GM18508 (cell line): ENCODE data around the gene CD6.
"Not testable (repeated sequence)": the region's sequence is repeated elsewhere in the genome, so short reads cannot be mapped to it uniquely, and the experiment has no call there.

Source experiments
- ATAC-seq: cut with Tn5 transposase; IDR thresholded peaks from one replicate; pipeline ENCODE4 v1.9.1; 2021; ENCODE audit warnings: moderate number of reproducible peaks; ENCODE audit not compliant: insufficient read depth, unreplicated experiment

Gene CD6

DNA sequence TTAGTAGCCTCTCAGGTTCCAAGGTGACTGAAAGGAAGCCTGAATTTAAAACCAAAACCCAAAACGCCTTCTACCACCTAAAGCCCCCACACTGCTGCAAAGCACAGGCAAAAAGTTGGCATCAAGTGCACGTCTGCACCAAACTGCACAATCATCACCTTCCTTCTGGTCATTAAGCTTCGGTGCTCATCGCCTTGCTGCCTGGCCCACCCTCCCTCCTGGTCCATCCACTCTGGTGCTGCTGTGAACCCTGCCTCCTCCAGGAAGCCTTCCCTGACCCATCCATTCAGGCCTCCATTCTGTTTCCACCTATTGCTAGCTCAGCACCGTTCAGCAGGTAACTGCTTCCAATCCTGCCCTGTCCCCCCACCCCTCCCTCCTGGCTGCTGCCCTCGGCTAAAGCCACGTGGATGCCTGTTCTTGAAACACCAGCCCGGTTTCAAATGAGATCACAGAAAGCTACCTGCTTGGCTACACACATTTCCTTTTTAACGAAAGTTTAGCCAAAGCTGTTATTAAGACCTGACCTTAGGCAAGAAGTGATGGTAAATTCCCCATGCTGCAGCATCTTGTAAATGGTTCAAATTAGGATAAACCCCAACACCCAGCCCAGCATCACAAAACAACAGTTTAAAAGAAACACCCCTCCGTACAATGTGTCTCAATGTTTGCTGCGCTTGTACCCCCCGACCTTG, 77.0 kb downstream of the CD6 start:
- ATAC-seq = no peak

GRCh38 chr11:61049063-61049377, 77.5 kb downstream of the CD6 start:
- ATAC-seq = no peak

- ATAC-seq = no peak
Observed at GRCh38 chr11:61049859-61050258, 78.4 kb downstream of the CD6 start.

DNA sequence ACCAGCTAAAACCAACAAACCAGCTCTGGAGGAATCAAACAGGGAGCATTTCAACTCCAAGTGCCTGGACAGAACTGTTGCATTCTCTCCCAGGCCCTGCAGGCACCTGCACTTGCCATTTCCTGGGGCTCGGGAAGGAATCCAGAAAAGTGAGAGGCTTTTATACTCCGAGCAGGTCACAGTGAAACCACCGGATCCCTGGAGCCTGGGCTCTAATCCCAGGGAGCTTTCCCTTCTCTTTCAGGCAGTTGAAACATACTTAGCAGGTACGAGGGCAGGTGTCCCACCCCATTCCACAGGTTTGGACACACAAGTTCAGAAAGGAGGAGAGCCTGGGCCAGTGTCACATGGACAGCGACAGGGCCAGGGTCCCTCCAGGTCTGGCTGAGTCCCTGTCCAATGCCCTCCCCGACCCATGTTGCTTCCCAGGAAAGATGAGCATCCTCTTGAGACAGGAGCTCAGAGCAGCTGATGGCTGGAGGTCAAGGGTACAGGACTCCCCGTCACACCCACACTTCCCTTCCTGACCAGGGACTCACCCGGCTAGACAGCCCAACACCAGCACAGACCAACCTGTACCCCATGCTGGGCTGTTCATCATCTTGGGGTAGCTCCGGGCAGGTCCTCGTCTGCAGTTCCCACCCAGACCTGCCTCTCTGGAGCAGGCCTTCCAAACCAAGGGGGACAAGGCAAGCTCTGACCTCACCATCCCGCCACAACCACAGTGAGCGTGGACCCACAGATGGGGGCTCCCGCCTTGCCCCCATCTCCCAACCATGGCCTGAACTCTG, 80.9 kb downstream of the CD6 start:
- ATAC-seq = no peak

DNA sequence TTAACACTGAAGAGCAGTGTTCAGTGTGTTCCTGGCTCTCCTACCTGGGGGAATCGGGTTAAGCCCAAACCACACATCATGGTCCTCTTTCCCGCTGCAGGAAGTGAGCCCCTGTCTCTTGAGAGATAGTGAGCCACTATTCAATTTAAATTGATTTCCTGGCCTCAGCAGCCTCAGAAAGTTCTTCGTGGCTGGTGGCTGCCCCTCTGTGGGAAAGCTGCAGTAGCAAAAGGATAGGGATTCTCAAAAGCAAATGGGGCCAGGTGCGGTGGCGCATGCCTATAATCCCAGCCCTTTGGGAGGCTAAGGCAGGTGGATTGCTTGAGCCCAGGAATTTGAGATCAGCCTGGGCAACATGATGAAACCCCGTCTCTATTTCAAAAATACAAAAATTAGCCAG, 81.7 kb downstream of the CD6 start:
- no peak for ATAC-seq

DNA sequence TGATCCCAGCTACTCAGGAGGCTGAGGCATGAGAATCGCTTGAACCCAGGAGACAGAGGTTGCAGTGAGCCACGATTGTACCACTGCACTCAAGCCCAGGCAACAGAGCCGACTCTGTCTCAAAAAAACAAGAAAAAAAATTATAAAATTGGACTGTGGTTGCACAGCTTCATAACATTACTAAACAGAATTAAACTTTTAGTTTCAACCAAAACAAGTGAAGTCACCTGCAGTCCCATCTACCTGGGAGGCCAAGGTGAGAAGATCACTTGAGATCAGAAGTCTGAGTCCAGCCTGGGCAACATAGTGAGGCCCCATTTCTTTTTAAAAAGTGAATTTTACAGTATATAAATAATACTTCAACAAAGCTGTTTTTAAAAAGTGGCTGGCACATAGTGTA, 83.0 kb downstream of the CD6 start:
- ATAC-seq = no peak

DNA sequence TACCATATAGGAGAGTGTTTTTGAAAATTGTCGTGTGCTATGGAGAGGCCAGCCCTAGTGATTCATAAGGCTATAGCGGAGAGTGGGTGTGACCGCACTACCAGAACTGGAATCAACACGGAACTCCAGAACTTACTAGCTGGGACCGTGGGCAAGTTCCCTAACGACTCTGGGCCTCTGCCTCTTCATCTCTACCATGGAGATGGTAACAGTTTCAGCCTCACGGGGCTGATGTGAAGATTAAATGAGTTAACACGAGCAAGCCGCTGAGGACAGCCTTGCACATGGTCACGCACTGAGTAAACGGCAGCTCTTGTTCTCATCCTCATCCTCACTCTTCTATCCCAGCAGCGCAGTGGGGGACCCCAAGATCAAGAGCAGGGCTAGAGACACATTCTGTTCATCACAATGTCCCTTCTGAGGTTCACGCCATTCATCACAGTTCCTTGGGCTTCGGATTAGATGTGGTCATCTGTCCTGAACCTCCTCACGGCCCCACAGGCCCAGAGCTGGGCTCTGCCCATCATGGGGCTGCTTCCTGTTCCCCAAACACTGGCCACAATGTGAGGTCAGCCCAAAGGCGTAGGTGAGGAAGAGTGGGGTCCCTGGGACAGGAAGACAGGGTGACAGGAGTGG, 83.6 kb downstream of the CD6 start:
- no peak for ATAC-seq

GRCh38 chr11:61055776-61056175, 84.3 kb downstream of the CD6 start:
- no peak for ATAC-seq

- ATAC-seq = no peak
Observed at GRCh38 chr11:61056571-61056970, 85.1 kb downstream of the CD6 start.

- no peak for ATAC-seq
Observed at GRCh38 chr11:61056981-61057380, 85.5 kb downstream of the CD6 start.

- ATAC-seq = no peak
Observed at GRCh38 chr11:61057615-61058014, 86.1 kb downstream of the CD6 start.

DNA sequence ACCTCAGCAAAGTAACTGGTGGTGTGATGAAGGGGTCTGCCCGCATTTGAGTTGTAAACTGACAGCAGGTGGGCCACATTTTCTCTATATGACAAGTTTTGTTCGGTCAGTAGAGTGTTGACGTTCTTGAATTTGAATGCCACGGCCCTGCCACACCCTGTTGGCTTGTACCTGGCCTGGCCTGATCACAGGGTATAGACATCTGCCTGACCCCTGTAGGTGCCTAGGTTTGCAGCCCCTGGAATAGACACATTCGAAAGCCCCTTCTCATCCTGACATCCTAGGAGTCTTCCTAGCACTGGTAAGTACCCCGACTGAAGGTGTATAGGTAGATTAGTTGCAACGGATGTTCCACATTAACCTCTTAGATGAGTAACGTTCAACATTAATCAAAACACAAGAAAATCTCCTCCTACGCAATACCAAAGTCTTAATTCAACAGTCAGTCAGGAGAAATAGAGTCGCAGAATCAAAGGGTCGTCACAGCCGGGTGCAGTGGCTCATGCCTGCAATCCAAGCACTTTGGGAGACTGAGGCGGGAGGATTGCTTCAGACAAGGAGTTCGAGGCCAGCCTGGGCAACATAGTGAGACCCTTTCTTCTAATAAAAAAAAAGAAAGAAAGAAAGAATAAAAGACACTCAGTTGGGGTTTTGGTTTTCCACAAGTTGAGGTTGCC, 87.2 kb downstream of the CD6 start:
- ATAC-seq = no peak

DNA sequence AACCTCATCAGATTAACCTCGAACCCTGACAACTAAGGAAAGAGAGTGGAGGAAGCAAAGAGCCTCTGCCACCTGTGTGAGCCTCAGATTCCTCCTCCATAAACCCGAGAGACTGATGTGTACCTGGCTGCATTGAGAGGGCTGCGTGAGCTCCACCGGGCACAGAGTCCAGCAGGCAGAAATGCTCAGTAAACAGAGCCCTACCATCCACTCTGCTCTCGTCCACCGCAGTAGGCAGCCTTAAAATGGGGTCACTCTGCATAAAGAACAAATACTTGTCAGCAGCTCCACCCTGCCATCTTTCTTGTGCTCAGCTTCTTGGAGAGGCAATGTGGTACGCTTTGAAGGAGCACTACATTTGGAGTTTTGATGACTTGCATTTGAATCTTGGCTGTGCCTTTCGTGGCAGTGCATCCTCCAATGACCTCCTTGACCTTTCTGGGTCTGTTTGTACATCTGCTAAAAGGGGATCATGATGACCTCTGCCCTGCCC, 87.8 kb downstream of the CD6 start:
- ATAC-seq = no peak

DNA sequence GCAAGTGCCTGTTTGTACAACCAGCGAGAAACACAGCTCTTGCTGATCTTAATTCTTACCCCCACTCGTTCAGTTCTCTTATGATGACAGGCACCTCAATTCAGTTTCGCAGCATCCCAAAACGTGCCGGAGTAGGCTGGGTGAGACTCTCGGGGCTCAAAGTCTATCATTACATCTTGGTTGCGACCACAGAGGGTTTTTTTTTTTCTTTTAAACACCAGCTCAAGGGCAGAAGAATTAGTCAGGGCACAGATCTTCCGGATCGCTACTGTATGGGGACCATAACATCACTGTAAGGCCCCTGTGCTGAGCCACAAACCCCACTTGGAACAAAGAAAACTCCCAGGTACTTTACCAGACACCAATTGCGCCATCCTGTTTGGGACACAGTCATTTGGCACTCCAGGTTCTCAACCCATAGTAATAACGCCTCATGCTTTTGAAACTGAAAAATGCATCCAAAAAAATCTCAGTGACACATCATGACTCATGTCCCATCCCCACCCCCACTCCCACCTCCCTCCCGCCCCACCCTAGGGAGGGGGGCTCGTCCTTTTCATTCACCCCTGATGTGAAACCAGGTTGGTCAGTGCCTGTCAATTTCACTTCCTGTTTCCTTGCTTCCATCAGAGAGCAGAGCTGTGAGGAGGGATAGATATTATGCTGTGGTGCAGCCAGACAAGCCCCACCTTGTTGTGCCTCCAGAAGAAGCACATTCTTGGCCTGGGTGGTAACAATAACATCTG, 89.8 kb downstream of the CD6 start:
- ATAC-seq = peak; percentile 60

- no peak for ATAC-seq
Observed at GRCh38 chr11:61062181-61062930, 90.9 kb downstream of the CD6 start.

DNA sequence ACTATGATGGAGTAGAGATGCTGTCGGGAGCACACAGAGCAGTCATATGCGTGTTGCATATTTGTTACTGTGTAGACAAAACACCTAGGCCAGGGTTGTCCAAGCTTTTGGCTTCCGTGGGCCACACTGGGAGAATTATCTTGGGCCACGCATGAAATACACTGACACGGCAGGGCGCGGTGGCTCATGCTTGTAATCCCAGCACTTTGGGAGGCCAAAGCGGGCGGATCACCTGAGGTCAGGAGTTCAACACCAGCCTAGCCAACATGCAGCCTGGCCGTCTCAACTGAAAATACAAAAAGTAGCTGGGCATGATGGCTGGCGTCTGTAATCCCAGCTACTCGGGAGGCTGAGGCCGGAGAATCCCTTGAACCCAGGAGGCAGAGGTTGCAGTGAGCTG, 93.8 kb downstream of the CD6 start:
- not testable (repeated sequence) for ATAC-seq

DNA sequence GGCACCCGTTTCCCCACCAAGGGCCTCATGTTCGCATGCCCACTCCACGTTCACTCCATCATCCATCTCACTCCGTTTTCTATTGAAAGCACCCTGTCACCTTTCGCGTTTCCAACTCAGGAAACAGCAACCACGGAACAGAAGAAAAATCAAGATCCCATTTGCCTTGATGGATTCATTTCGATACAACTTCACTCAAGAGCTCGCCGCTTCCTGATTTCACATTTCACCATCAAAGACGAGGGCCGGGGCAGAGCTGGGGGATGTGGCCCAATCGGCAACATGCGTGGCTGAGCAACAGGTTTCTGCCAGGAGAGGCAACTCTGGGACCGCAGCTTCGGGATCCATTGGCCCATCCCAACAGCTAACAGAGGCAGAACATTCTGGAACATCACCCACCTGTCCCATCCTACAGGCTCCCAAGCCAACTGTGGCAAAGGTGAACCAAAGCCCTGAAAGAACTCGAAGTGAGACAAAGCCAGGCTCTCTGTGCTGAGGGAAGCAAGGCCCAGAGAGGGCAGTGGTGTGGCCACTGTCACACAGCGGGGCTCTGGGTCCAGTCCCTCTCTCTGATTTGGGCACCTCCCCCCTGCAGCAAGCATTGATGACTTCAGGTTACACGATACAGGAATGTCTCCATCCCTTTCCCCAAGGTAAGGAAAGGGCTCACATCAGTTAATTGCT, 94.6 kb downstream of the CD6 start:
- ATAC-seq = no peak

DNA sequence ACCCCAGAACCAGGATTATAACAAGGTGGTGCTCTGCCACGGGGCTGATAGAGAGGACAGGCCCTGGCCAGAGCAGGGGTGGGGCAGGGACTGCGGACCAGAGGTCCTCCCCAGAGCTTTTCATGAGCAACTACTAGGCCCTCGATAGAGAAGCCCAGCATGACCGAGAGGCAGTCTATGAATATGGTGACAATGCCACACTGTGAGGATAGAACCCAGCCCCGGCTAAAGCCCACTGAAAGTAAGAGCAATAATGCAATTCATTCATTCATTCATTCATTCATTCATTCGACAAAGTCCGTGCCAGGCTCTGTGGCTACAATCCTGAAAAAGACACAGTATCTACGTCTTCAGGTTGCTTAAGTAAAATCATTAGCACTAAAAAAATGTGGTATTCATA, 95.2 kb downstream of the CD6 start:
- no peak for ATAC-seq
